ENCODE results near the gene MYT1.

DNA sequence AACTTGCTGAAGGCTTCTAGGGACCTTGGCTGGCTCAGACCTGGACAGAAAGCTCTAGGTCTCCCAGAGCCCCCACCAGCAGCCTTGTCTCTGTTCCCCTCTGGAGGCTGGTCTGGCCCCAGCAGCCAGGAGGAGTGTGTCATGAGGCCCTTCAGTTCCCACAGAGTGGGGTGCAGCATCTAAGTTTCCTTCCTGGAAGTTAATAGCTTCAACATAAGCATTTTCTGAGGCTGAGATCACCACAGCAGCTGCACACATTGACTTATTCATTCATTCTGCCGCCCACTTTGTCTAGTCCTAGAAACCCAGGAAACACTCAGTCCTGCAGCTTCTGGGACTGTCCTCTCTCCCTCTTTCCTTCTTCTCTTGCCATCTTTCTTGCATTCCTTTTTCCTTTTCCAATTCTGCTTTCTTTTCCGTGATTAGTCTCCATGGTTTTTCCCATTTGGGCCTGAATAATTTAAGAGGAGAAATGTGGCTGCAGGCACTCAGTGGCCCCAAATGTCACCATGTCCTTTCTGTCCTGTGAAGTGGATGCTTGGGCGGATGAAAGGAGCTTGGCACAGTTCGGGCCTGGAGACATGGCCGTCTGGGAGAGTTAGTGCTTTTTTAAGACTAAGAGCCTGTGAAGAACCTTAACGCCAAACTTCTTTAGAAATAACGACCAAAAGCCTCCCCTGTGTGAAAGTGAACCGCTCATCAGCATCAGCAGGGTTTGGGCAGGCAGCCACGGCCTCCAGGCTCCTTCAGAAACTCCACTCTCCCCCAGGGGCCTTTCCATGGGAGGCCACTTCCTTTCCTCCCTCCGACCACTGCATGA lies 60.3 kb downstream of the MYT1 start:
- TF ChIP-seq CTCF (IDR thresholded peaks at IDR 0.05) = no peak
- no peak for TF ChIP-seq POLR2AphosphoS5 (IDR thresholded peaks at IDR 0.05)
- no peak for TF ChIP-seq POLR2A (IDR thresholded peaks at IDR 0.05)
- no peak for TF ChIP-seq EP300 (IDR thresholded peaks at IDR 0.05)
